Bronchial epithelial cell (primary cell): ENCODE results near the gene SYNM. TPM values are rescaled to one million over a fixed set of nuclear protein-coding genes. Genes with fewer than 3 reads are reported as not detected.

ENCODE experiments used
- DNase-seq: peaks from one replicate; pipeline ENCODE4 v3.0.0-alpha.2; 2010; ENCODE audit warnings: low read depth
- FAIRE-seq: peaks from 2 replicates; lab custom pipeline; 2011; peaks lifted over from hg19 to GRCh38; lab: Jason Lieb, UNC
- H3K27me3 ChIP-seq: 2 replicates; pipeline ENCODE4 v1.5.1; 2011; ENCODE audit warnings: low read length; ENCODE audit not compliant: control insufficient read depth, insufficient read depth
- H3K36me3 ChIP-seq: 2 replicates; pipeline ENCODE4 v1.5.1; 2011; ENCODE audit warnings: low read length; ENCODE audit not compliant: control insufficient read depth, insufficient read depth
- H3K4me3 ChIP-seq: 2 replicates; pipeline ENCODE4 v1.5.1; 2011; ENCODE audit warnings: mild to moderate bottlenecking, low read depth, low read length, control low read depth
- CTCF ChIP-seq: IDR thresholded peaks from 2 replicates; pipeline ENCODE4 v1.5.1; 2011; ENCODE audit warnings: mild to moderate bottlenecking, moderate library complexity, low read length, control low read depth, inconsistent platforms; ENCODE audit not compliant: insufficient read depth, severe bottlenecking
- total RNA-seq: library from RNA; depleted of rRNA; stranded (reverse); fragments of >200 nt; gene quantifications from 2 replicates; pipeline ENCODE4 v1.2.1, GENCODE V29; 2014

SYNM gene
- total RNA-seq, 1 donor from 2014 or later, result 0.26 TPM

GRCh38 chr15:99090938-99091337 is 13.9 kb upstream of the SYNM start:
- FAIRE-seq (no peak), DNase-seq (no peak)
- H3K27me3 ChIP-seq, result peaks cover 2% of the 10 kb centered on the region
- H3K4me3 ChIP-seq, result no peak overlapping the region
- no peak for TF ChIP-seq CTCF
- no peaks in the 10 kb centered on the region for H3K36me3 ChIP-seq

GRCh38 chr15:99092554-99093172 is 12.2 kb upstream of the SYNM start:
- FAIRE-seq, result no peak
- Histone ChIP-seq H3K27me3 (peaks cover 2% of the 10 kb centered on the region), H3K4me3 (no peak overlapping the region), H3K36me3 (no peaks in the 10 kb centered on the region)
- TF ChIP-seq CTCF, result no peak
- DNase-seq, result no peak

DNA sequence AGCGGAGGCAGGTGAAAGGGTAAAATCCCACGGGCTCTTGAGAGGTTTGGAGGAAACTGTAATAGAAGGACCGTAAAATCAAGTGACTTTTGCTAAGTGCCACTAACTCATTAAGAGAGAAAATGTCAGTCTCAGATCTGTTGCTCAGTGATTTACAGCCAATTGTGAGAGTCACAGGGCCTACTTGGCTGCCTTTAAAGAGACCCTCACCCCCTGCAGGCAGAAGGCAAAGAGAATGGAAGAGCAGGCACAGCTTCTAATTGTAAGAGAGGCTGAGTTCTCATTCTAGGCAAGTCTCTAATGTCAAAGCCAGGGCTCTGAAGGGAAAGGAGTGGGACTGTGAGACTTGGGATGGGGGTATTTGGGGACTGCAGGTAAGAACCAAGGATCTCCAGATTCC is 9.3 kb upstream of the SYNM start:
- Histone ChIP-seq H3K36me3 (no peaks in the 10 kb centered on the region), H3K4me3 (no peak overlapping the region), H3K27me3 (peaks cover 5% of the 10 kb centered on the region)
- no peak for TF ChIP-seq CTCF
- FAIRE-seq, result no peak
- DNase-seq, result no peak

DNA sequence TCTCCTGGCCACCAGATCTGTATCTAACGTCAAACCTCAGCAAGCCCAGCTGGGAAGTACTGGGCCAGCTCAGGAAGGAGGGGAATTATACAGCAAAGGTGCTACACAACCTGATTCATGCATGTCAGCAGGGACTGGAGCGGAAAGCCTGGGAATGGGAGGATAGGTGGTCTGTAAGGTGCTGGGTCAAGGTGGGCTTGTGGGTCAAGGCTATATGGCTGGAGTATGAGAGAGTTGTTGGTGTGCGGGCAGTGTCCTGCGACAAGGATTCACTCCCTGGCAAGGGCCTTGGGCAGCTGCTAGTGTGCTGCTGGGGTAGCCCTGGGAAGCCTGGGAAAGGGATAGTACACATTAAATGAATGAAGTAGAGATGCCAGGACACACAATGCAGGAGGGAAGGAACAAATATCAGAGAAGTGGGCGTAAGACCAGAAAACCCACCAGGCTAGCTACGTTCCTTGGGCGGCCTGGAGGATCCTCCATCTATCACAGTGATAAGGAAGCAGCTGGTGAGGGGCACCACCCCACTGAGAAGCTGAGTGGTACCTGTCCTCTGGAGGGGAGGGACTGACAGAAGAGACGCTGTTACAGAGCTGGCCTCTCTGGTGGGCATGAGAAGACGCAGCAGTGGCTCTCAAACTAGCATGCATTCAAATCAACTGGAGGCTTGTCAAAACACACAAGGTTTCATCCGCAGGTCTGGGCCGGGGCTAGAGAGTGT is 8.5 kb upstream of the SYNM start:
- Histone ChIP-seq H3K4me3 (no peak overlapping the region), H3K36me3 (no peaks in the 10 kb centered on the region), H3K27me3 (peaks cover 5% of the 10 kb centered on the region)
- FAIRE-seq, result no peak
- DNase-seq, result no peak
- TF ChIP-seq CTCF, result no peak

DNA sequence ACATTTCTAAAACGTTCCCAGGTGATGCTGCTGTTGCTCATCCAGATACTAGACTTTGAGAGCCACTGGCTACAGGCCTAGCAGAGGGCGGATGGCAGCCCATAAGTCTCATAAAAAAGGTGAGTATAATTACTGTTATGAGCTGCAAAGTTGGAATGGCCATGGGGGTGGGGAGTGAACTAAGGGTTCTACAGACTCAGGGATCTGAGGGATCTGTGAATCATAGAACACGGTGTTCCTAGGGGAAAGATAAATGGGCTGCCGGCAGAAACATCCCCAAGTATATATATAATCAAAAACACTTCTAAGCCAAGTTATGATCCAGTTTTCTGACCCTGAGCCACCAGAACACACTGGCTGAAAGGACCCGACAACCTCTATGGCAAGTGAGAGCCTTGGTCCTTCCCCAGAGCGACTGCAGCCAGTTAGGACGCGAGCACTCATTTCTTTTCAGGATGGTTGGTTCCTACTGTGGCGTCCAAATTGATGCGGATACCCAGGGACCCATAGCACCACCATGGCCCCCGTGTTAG is 7.9 kb upstream of the SYNM start:
- peaks cover 5% of the 10 kb centered on the region for H3K27me3 ChIP-seq
- no peak for FAIRE-seq
- TF ChIP-seq CTCF, result no peak
- H3K36me3 ChIP-seq, result no peaks in the 10 kb centered on the region
- DNase-seq, result no peak
- H3K4me3 ChIP-seq, result no peak overlapping the region
